ENCODE results near the gene CYP2E1.
"Not testable (repeated sequence)": the region's sequence is repeated elsewhere in the genome, so short reads cannot be mapped to it uniquely, and the experiment has no call there.

CYP2E1 gene

GRCh38 chr10:133577037-133577436 lies 49.9 kb downstream of the CYP2E1 start:
- DNase-seq = not testable (repeated sequence)

Measured in activated T-cell treated with anti-CD3 and anti-CD28 coated beads, Interleukin-2, amount 50 U/mL, for 1 hour (primary cell).